HG03196 (cell line): ENCODE results near the gene ABLIM3.

Experiments used
- ATAC-seq: cut with Tn5 transposase; IDR thresholded peaks from one replicate; pipeline ENCODE4 v1.9.1; 2021; ENCODE audit not compliant: unreplicated experiment

The ABLIM3 gene

DNA sequence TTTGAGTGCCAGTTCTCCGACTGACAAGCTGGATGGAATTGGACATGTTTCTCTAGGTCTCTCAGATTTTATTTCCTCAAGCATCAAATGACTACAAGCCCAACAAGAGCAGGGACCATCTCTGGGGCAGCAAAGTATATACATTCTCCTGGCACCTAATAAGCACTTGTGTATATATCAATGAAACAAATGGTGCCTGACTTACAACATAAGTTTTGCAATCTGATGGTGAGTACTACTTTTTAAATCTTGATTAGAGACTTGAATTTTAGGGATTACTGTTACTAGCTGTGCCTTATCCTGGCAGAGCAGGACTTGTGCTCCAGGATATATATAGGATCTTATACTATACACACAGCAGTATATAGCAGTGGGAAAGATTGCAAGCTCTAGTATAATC, 8.8 kb upstream of the ABLIM3 start:
- no peak for ATAC-seq

- ATAC-seq, result no peak
These were observed 7.2 kb upstream of the ABLIM3 start for GRCh38 chr5:149133795-149134777.

GRCh38 chr5:149134778-149135500, 6.4 kb upstream of the ABLIM3 start:
- ATAC-seq, result no peak

DNA sequence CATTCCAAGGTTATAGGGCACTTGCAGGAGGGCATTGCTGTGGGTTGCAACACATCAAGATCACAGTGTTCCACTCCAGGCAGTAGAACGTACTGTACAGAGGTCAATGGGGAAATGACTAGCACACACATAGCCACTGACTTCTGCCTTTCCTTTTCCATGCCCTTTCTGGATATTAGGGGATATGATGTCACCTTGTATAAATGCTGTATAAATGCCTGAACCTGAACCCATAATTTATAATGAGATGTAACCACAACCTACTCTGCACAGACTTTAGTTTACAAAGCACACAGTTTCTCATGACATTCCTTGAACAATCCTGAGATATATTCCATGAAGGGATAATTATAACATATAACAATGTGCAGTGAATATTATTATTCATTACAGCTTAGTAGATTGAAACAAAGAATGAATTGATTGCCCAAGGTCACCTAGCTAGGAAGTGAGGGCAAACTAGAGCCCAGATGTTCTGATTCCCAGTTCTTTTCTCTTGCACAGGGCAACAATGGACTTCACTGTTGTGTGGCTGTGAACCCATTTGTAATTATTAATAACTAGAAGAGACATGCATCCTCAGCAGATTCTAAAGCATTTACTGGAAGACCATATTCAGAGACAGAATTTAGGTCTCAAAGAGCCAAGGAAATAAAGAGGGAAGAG, 5.6 kb upstream of the ABLIM3 start:
- no peak for ATAC-seq

DNA sequence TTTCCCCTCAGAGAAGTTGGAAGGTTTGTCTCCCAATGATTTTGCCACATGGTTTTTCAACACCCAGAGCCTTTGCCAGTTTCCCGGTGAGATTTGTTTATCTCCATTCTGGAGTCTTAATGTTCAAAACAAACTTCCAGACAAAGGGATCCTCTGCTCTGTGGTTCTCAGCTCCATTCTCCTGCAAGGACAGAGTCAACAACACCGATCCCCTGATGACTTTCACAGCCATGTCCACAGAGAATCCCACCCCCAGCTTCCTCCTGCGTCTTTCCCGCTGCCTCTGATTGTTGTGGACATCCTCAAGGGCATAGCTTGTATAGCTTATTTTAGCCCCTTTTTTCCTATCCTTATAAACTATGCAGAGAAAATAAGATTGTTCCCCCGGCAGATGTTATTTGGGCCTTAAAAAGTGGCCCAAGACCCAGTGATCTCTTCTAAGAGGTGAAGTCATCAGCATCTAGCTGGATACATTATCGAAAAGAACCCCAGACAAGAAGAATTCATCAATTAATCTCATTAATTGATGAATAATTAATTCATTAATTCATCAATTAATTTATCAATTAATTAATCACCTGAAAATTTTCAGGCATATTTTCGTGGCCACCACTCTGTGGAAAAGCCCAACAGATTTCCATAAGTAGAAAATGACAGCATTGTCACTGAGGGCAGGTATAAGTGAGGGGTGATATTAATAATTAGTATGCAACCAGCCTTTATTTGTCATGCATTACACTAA, 2.9 kb upstream of the ABLIM3 start:
- ATAC-seq, result no peak

- no peak for ATAC-seq
These were observed 893 bp upstream of the ABLIM3 start for GRCh38 chr5:149140197-149141002.

DNA sequence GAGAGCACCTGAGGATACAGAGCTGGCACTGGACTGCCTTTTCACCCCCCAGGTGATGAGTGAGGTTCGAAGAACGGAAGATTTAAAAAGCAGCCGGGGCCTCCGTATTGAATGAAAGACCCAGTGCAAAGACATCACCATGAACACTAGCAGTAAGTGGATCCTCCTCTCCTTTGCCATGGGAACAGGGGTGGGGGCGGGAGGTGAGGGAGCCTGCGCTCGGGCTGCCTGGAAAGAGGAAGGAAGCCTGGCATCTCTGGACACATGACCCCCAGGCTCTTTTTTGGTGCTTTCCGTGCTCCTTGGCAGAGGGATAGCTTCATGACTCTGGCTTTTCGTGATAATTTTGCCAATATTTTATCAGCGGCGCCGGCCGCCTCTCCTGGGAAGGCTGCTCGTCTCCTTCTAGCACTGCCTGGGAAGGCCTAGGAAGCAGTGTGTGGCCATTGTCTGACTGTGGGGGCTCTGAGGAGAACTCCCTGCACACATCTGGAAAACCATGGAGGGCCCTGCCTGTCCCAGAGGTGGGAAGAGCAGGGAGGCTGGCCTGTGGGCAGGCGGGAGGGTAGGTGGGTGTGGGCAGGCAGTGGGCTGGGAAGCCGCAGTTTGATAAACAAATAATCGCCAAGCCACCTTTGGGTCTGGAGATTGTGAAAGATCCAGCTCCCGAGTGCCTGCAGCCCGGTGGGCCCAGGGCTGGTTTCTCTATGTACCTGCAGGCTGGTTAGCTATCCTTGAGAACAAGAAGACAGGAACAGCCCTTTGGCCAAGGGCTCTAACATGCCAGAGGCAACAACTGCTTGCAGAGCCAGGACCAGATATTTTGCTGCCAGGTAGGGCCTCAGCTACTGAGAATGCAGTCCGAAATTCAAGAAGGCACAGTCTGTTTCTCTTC, 911 bp downstream of the ABLIM3 start:
- ATAC-seq, result no peak

DNA sequence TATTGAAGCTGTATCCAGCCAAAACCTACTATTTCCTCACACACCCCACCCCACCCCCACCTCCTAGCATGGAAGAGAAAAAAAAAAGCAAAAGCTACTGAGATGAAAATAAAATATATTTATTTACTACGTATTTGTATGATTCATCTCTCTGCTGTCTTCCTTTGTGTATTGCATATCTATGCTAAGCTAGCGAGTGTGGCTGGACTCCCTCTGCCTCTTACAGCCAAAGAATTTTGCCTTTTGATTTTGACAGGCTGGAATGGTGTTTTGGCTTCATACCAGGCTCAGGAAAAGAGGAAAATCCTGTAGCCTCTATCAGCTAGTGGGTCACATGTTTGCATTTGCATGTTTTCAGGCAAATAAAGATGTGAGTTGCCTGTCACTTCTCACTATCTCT, 2.2 kb downstream of the ABLIM3 start:
- no peak for ATAC-seq

DNA sequence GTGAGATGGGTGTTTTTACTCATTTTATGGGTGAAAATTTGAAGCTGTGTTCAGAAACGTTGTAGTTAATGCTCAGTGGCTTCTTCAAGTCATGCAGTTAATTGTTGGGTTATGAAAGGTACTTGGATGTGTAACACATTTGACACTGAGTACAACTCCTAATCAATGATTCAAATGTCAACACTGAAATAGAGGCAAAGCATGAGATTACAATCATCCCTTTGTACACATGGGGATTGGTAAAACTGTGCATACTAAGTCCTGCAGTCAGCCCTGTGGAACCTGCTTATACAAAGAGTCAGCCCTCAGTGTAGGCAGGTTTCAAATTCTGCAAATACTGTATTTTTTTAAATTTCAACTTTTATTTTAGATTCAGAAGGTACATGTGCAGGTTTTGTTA, 3.3 kb downstream of the ABLIM3 start:
- ATAC-seq, result no peak

DNA sequence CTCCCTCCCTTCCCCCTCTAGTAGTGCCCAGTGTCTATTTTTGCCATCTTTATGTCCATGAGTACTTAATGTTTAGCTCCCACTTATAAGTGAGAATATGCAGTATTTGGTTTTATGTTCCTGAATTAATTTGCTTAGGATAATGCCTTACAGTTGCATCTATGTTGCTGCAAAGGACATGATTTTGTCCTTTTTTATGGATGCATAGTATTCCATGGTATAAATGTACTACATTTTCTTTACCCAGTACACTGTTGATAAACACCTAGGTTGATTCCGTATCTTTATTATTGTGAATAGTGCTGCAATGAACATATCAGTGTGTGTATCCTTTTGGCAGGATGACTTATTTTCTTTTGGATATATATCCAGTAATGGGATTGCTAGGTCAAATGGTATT, 3.8 kb downstream of the ABLIM3 start:
- no peak for ATAC-seq

DNA sequence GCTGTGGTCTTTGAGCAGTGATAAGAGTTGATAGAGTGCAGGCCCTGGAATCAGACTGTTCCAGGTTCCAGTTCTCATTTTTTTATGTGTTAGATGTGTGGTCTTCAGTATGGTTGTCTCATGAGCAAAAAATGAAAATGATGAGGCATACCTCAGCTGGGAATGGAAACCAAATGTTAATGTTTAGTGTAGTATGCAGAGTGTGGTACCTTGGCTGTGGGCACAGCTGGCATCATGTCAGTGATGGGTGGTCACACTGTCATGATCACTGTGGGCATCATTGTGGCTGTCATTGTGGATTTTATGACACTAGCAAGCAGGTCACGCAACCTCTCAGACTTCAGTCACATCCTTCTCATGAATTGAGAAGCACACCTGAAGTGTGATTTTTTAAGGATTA, 6.4 kb downstream of the ABLIM3 start:
- ATAC-seq, result no peak

- ATAC-seq, result no peak
These were observed 8.6 kb downstream of the ABLIM3 start for GRCh38 chr5:149149942-149150341.

DNA sequence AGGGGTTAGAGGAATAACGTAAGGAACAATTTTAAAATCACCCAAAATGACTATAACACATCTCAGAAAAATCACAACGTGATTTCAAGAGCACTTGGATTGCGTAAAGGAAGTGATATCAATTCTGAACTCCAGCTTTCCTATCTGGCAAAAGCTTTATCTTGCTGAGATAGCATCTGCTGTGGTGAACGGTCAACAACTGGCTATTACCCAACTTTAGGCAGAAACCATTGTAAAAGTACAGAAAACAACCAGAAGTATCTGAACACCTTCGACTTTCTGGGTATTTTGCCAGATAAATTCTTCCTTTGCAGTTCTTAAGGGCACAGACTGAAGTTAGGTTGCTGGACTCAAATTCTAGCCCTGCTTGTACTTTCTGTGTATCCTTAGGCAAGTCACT, 9.2 kb downstream of the ABLIM3 start:
- ATAC-seq, result no peak

DNA sequence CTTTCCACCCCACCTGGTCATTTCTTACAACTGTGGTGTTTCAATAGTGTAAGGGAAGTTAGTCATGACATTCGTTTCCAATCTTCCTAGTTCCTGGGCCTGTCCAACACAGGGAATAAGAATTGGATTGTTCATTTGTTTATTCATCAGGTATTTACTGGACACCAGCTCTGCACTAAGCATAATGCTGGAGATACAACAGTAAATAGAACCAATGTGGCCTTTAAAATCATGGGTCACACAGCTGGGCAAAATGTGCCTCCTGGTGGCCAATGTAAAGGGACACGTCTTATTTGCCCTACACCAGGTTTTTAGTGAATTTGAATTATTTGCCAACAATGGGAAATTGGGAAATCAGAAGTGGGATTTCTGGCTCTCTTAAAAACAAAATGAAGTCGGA, 10.4 kb downstream of the ABLIM3 start:
- no peak for ATAC-seq

- no peak for ATAC-seq
These were observed 11.0 kb downstream of the ABLIM3 start for GRCh38 chr5:149152317-149152746.

GRCh38 chr5:149153193-149153750, 12.0 kb downstream of the ABLIM3 start:
- no peak for ATAC-seq

GRCh38 chr5:149153751-149154610, 12.7 kb downstream of the ABLIM3 start:
- no peak for ATAC-seq

GRCh38 chr5:149154650-149155049, 13.4 kb downstream of the ABLIM3 start:
- ATAC-seq, result no peak
